ENCODE results near the gene DNMT3L. TPM values are rescaled to one million over a fixed set of nuclear protein-coding genes. Genes with fewer than 3 reads are reported as not detected.
"Not testable (repeated sequence)": the region's sequence is repeated elsewhere in the genome, so short reads cannot be mapped to it uniquely, and the experiment has no call there.

Gene DNMT3L
- total RNA-seq, 4 donors from 2014 or later, result not detected

DNA sequence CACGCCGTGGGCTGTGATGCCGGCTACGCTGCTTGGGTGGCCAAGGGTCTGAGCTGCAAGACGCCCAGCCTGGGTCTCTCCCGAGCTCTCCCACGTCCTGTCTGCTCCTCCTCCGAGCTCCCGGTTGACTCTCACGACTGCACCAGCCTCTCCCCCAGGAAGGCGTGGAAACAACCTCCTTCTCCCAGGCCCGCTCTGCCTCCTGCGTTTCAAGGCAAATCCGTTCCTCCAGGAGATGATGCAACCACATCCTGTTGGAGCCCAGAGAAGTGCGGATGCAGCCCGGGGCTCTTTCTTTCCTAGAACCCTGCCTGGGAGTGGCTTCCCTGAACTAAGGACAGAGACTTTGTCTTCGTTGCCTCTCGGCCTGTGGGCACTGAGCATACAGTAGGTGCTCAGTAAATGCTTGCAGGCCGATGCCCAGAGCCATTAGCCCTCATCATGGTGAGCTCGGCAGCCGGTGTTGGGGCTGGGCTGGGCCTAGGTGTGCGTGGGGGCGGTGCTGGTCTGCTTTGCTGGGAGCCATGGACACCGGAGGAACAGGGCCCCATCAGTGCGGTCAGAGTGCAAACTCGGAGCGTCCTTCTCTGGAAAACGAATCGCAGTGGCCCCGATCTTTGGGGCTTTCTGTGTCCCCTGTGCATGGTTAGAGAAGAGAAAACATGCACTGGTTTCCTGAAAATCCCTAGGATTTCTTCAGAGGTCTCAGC lies 59.0 kb downstream of the DNMT3L start:
- H3K9me3 ChIP-seq; H3K27ac ChIP-seq (replicated peaks in 1 of 4); H3K4me3 ChIP-seq; H3K36me3 ChIP-seq; DNase-seq (ENCODE audit: extremely low spot score); H3K4me1 ChIP-seq; H3K27me3 ChIP-seq; intact Hi-C loops (cut with DNase I): not testable (repeated sequence)
- no CpG with 5 or more reads among the region's 30 CpGs for WGBS

DNA sequence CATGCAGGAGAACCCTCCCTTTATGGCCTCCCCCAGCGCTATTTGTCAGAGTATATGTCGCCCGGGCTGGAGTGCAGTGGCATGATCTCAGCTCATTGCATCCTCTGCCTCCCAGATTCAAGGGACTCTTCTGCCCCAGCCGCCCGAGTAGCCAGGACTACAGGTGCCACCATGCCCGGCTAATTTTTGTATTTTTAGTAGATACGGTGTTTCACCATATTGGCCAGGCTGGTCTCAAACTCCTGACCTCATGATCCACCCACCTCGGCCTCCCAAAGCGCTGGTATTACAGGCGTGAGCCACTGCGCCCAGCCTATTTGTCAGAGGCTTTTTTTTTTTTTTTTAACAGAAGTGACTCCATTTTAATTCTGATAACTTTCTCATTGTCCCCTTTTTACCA lies 61.7 kb downstream of the DNMT3L start:
- H3K27ac ChIP-seq (replicated peaks in 1 of 4); H3K27me3 ChIP-seq; H3K36me3 ChIP-seq; H3K4me3 ChIP-seq; DNase-seq (ENCODE audit: extremely low spot score); H3K9me3 ChIP-seq; H3K4me1 ChIP-seq; intact Hi-C loops (cut with DNase I): not testable (repeated sequence)
- 95% methylated on average over 11 of the region's 11 CpGs for WGBS

DNA sequence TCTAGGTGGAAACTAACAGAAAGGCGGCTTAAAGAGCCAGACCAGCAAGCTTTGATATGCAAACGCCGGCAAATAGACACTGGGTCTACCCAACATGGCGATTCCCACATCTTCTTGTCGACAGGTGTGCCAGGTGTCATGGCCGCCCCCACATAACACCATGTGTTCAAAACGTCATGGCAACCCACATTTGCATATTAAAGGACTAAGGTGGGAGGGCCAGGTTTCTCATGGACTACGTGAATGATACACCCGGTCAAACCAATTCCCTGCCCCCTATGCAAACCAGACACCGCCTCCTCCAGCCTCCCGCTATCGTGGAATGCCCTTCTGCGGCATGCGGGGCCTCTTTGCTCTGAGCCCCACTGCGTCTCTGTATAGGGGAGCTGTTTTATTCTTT lies 62.2 kb downstream of the DNMT3L start:
- Histone ChIP-seq H3K27ac (replicated peaks in 1 of 4) (no peak overlapping the region), H3K27me3 (peaks cover 0 to 6% (median 0%) of the 10 kb centered on the region in 4 donors), H3K4me3 (no peak overlapping the region), H3K9me3 (no peaks in the 10 kb centered on the region), H3K4me1 (no peaks in the 10 kb centered on the region), H3K36me3 (no peaks in the 10 kb centered on the region)
- WGBS, result 71% methylated on average over 15 of the region's 15 CpGs
- intact Hi-C loops (cut with DNase I), result no loop called here
- TF ChIP-seq POLR2AphosphoS5 (IDR thresholded peaks at IDR 0.05), result no peak
- TF ChIP-seq POLR2A (IDR thresholded peaks at IDR 0.05; ENCODE audit: low read depth), result no peak
- TF ChIP-seq EP300 (IDR thresholded peaks at IDR 0.05), result no peak
- TF ChIP-seq, protein P1, sequence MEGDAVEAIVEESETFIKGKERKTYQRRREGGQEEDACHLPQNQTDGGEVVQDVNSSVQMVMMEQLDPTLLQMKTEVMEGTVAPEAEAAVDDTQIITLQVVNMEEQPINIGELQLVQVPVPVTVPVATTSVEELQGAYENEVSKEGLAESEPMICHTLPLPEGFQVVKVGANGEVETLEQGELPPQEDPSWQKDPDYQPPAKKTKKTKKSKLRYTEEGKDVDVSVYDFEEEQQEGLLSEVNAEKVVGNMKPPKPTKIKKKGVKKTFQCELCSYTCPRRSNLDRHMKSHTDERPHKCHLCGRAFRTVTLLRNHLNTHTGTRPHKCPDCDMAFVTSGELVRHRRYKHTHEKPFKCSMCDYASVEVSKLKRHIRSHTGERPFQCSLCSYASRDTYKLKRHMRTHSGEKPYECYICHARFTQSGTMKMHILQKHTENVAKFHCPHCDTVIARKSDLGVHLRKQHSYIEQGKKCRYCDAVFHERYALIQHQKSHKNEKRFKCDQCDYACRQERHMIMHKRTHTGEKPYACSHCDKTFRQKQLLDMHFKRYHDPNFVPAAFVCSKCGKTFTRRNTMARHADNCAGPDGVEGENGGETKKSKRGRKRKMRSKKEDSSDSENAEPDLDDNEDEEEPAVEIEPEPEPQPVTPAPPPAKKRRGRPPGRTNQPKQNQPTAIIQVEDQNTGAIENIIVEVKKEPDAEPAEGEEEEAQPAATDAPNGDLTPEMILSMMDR (IDR thresholded peaks at IDR 0.05), result no peak
- DNase-seq (ENCODE audit: extremely low spot score), result no peak

DNA sequence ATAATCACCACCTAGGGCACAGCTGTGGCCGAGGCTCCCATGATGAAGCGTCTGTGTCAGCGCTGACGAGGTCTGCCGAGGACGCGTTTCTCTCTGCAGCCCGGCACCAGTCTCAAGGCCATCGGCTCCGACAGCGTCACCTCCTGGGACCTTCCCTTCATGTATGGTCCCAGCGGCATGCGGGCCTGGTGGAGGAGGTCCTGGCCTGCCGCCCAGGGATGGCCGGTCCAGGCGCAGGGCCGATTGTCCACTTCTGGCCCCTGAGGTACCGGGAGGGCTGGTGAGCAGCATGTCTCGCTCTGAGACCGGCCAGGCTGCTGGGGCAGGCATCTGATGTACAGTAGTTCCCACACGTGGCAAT lies 64.6 kb downstream of the DNMT3L start:
- H3K4me3 ChIP-seq; H3K4me1 ChIP-seq; H3K27ac ChIP-seq (replicated peaks in 1 of 4); H3K36me3 ChIP-seq; DNase-seq (ENCODE audit: extremely low spot score); H3K9me3 ChIP-seq; H3K27me3 ChIP-seq; intact Hi-C loops (cut with DNase I): not testable (repeated sequence)
- no CpG with 5 or more reads among the region's 21 CpGs for WGBS

Small RNA genes lying within 50 kb of the gene (small RNA-seq; reads per million reads assigned to genes)
- 0 reads per million in 3 donors for gene AP001059.3

Other genes with a start within 250 kb of the DNMT3L start
- 10 to 100 TPM; 14.5 to 35.2 (median 20.5) TPM for gene TRAPPC10, start 249.6 kb downstream of the DNMT3L start, total RNA-seq
- gene PWP2, start 154.5 kb downstream of the DNMT3L start, total RNA-seq, result 10 to 100 TPM in 1 of 4 donors, 1 to 10 TPM in 3; 1.9 to 10.8 (median 6.7) TPM
- gene GATD3, start 128.2 kb downstream of the DNMT3L start, total RNA-seq, result 10 to 100 TPM in 2 of 4 donors, 1 to 10 TPM in 2; 4.3 to 31.6 (median 9.0) TPM
- gene ICOSLG, start 21.0 kb downstream of the DNMT3L start, total RNA-seq, result 1 to 10 TPM in 2 of 4 donors, under 1 TPM in 2; 0.42 to 1.7 (median 0.95) TPM
- gene AIRE, start 24.0 kb upstream of the DNMT3L start, total RNA-seq, result not detected
- gene PFKL, start 38.2 kb upstream of the DNMT3L start, total RNA-seq, result 100 to 1,000 TPM in 1 of 4 donors, 10 to 100 TPM in 3; 61.5 to 109 (median 83.4) TPM
- gene CFAP410, start 77.5 kb upstream of the DNMT3L start, total RNA-seq, result 10 to 100 TPM; 26.6 to 43.5 (median 32.3) TPM
- 1 to 10 TPM; 1.6 to 3.5 (median 2.7) TPM for gene TRPM2, start 91.7 kb upstream of the DNMT3L start, total RNA-seq
- gene LRRC3, start 193.6 kb upstream of the DNMT3L start, total RNA-seq, result 1 to 10 TPM; 3.3 to 6.6 (median 5.3) TPM